ENCODE results near the gene AUTS2. TPM values are rescaled to one million over a fixed set of nuclear protein-coding genes. Genes with fewer than 3 reads are reported as not detected.

The AUTS2 gene
- total RNA-seq, 6 experiments from 2014 or later: 10.4 to 32.0 (median 19.3) TPM

DNA sequence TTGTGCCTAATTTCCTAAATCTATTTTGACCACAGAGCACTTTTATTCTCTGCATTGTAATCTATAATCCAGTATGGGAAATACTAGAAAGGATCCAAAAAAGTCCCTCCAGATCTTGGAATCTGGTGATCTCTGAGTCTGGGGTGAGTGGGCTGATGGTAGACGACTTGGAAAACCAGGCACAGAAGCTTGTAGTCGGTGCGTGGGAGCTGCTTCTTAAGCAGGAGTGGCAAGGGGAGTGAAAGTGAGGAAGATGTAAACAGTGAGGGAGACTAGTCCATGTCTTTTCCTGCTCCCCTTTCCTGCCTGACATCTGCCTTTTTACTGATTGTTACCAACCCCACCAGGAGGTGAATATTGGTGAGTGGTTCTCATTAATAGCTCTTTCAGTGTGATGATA, 6.8 kb downstream of the AUTS2 start:
- intact Hi-C loops (cut with DNase I): no loop called here

GRCh38 chr7:69605546-69605945, 7.3 kb downstream of the AUTS2 start:
- TF ChIP-seq, protein P1, sequence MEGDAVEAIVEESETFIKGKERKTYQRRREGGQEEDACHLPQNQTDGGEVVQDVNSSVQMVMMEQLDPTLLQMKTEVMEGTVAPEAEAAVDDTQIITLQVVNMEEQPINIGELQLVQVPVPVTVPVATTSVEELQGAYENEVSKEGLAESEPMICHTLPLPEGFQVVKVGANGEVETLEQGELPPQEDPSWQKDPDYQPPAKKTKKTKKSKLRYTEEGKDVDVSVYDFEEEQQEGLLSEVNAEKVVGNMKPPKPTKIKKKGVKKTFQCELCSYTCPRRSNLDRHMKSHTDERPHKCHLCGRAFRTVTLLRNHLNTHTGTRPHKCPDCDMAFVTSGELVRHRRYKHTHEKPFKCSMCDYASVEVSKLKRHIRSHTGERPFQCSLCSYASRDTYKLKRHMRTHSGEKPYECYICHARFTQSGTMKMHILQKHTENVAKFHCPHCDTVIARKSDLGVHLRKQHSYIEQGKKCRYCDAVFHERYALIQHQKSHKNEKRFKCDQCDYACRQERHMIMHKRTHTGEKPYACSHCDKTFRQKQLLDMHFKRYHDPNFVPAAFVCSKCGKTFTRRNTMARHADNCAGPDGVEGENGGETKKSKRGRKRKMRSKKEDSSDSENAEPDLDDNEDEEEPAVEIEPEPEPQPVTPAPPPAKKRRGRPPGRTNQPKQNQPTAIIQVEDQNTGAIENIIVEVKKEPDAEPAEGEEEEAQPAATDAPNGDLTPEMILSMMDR (IDR thresholded peaks at IDR 0.05): no peak
- TF ChIP-seq POLR2A (IDR thresholded peaks at IDR 0.05): no peak
- no peaks in the 10 kb centered on the region for H3K36me3 ChIP-seq
- H3K4me1 ChIP-seq: no peaks in the 10 kb centered on the region
- H3K27ac ChIP-seq: no peak overlapping the region
- ATAC-seq (no peak), DNase-seq (no peak)
- no peak overlapping the region for H3K4me3 ChIP-seq
- H3K27me3 ChIP-seq: no peaks in the 10 kb centered on the region
- H3K9me3 ChIP-seq: no peaks in the 10 kb centered on the region
- WGBS (ENCODE audit: insufficient coverage, low coverage, low lambda C conversion rate, missing lambda C conversion rate): 16% methylated on average over 2 of the region's 2 CpGs
- intact Hi-C loops (cut with DNase I): no loop called here

More for the DNA sequence above, 6.8 kb downstream of the AUTS2 start:
- no peaks in the 10 kb centered on the region for H3K9me3 ChIP-seq
- no peak for ATAC-seq
- 73% methylated on average over 3 of the region's 3 CpGs for WGBS (ENCODE audit: insufficient coverage, low coverage, low lambda C conversion rate, missing lambda C conversion rate)
- H3K4me3 ChIP-seq: no peak overlapping the region
- DNase-seq: no peak
- no peak overlapping the region for H3K27ac ChIP-seq
- H3K4me1 ChIP-seq: no peaks in the 10 kb centered on the region
- no peak for TF ChIP-seq POLR2A (IDR thresholded peaks at IDR 0.05)
- TF ChIP-seq, protein P1 (IDR thresholded peaks at IDR 0.05): no peak
- H3K27me3 ChIP-seq: no peaks in the 10 kb centered on the region
- no peaks in the 10 kb centered on the region for H3K36me3 ChIP-seq

- intact Hi-C loops (cut with DNase I): no loop called here
- Histone ChIP-seq H3K27me3 (no peaks in the 10 kb centered on the region), H3K36me3 (no peaks in the 10 kb centered on the region), H3K9me3 (no peaks in the 10 kb centered on the region), H3K4me3 (no peak overlapping the region), H3K27ac (no peak overlapping the region), H3K4me1 (no peaks in the 10 kb centered on the region)
- DNase-seq (no peak), ATAC-seq (no peak)
- 88% methylated on average over 4 of the region's 4 CpGs for WGBS (ENCODE audit: insufficient coverage, low coverage, low lambda C conversion rate, missing lambda C conversion rate)
- TF ChIP-seq, protein P1 (IDR thresholded peaks at IDR 0.05): no peak
- no peak for TF ChIP-seq POLR2A (IDR thresholded peaks at IDR 0.05)
Measured at GRCh38 chr7:69608049-69608448, 9.8 kb downstream of the AUTS2 start.

DNA sequence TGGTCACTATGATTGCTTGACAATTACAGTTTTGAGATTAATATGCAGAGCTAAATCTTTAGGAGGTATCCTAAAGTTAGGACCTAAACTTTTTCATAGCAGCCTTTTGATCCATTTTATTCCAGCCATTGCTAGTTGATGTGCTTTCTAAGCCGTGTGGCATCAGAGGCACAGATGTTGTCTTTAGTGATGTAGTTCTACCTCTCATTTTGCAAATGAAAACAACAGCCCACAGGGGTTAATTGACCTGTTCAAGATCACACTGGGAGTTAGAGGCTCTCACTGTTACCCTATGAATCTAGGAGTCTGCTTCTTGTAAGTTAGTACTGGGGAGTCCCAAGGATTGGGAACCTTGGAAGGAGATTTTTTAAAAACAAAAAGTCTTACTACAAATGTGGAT, 10.6 kb downstream of the AUTS2 start:
- ATAC-seq (no peak), DNase-seq (no peak)
- no peak overlapping the region for H3K27ac ChIP-seq
- TF ChIP-seq, protein P1 (IDR thresholded peaks at IDR 0.05): no peak
- no peak for TF ChIP-seq POLR2A (IDR thresholded peaks at IDR 0.05)
- no peaks in the 10 kb centered on the region for H3K36me3 ChIP-seq
- intact Hi-C loops (cut with DNase I): no loop called here
- no peaks in the 10 kb centered on the region for H3K27me3 ChIP-seq
- H3K4me3 ChIP-seq: no peak overlapping the region
- H3K4me1 ChIP-seq: no peaks in the 10 kb centered on the region
- WGBS (ENCODE audit: insufficient coverage, low coverage, low lambda C conversion rate, missing lambda C conversion rate): 92% methylated on average over 1 of the region's 1 CpG
- H3K9me3 ChIP-seq: no peaks in the 10 kb centered on the region
